Islet precursor cell (in vitro differentiated cells): ENCODE measurements around the gene MAN1C1.
"Not testable (repeated sequence)": the region's sequence is repeated elsewhere in the genome, so short reads cannot be mapped to it uniquely, and the experiment has no call there.

Experiments used
- DNase-seq: peaks from one replicate; pipeline ENCODE4 v3.0.0-alpha.2; 2018

Gene MAN1C1

GRCh38 chr1:25724201-25724600, 107.6 kb downstream of the MAN1C1 start:
- DNase-seq = no peak

GRCh38 chr1:25724966-25725365, 108.4 kb downstream of the MAN1C1 start:
- DNase-seq = no peak

- DNase-seq = no peak
Observed at GRCh38 chr1:25725482-25725881, 108.9 kb downstream of the MAN1C1 start.

- no peak for DNase-seq
Observed at GRCh38 chr1:25727088-25727487, 110.5 kb downstream of the MAN1C1 start.

- DNase-seq = no peak
Observed at GRCh38 chr1:25727635-25728286, 111.2 kb downstream of the MAN1C1 start.

- DNase-seq = no peak
Observed at GRCh38 chr1:25728301-25728935, 111.8 kb downstream of the MAN1C1 start.

- DNase-seq = no peak
Observed at GRCh38 chr1:25729045-25729444, 112.5 kb downstream of the MAN1C1 start.

GRCh38 chr1:25729790-25730644, 113.4 kb downstream of the MAN1C1 start:
- no peak for DNase-seq

GRCh38 chr1:25731148-25731547, 114.6 kb downstream of the MAN1C1 start:
- DNase-seq = no peak

GRCh38 chr1:25731626-25732370, 115.2 kb downstream of the MAN1C1 start:
- no peak for DNase-seq

- no peak for DNase-seq
Observed at GRCh38 chr1:25732821-25733220, 116.2 kb downstream of the MAN1C1 start.

GRCh38 chr1:25733271-25733670, 116.7 kb downstream of the MAN1C1 start:
- no peak for DNase-seq

- not testable (repeated sequence) for DNase-seq
Observed at GRCh38 chr1:25734991-25735390, 118.4 kb downstream of the MAN1C1 start.

- DNase-seq = no peak
Observed at GRCh38 chr1:25735956-25736529, 119.5 kb downstream of the MAN1C1 start.

GRCh38 chr1:25737130-25737529, 120.5 kb downstream of the MAN1C1 start:
- no peak for DNase-seq

- no peak for DNase-seq
Observed at GRCh38 chr1:25738499-25738898, 121.9 kb downstream of the MAN1C1 start.

GRCh38 chr1:25739341-25739740, 122.8 kb downstream of the MAN1C1 start:
- no peak for DNase-seq

GRCh38 chr1:25740071-25740470, 123.5 kb downstream of the MAN1C1 start:
- DNase-seq = no peak

- DNase-seq = no peak
Observed at GRCh38 chr1:25742316-25742715, 125.7 kb downstream of the MAN1C1 start.

- no peak for DNase-seq
Observed at GRCh38 chr1:25743164-25744139, 126.9 kb downstream of the MAN1C1 start.

- peak; percentile 75 for DNase-seq
Observed at GRCh38 chr1:25744140-25744581, 127.6 kb downstream of the MAN1C1 start.
